SK-N-SH (cell line): ENCODE measurements around the gene OR6B1. TPM values are rescaled to one million over a fixed set of nuclear protein-coding genes. Genes with fewer than 3 reads are reported as not detected.
A peak's percentile ranks its signal among the peaks of the same experiment; 100 is the strongest.

Experiments used
- CTCF ChIA-PET: fragments of 300-600, 350-600 bp; formaldehyde crosslinking; extraction: SDS; loops from one replicate; lab custom pipeline; 2021; lab: Yijun Ruan, JAX
- POLR2A ChIA-PET: fragments of 350-600 bp; sonication (Branson Sonifier 250); formaldehyde crosslinking; extraction: SDS; loops from one replicate; lab custom pipeline; 2020; ENCODE audit warnings: antibody characterized with exemption, inconsistent platforms; lab: Yijun Ruan, JAX
- DNase-seq: peaks from one replicate; pipeline ENCODE4 v3.0.0; 2012
- H2AFZ ChIP-seq: fragments of 200-600 bp; sonication (generic); 2 replicates; pipeline ENCODE4 v1.8.1; 2016; ENCODE audit warnings: antibody characterized with exemption, mild to moderate bottlenecking, low read depth
- H3F3A ChIP-seq: fragments of 200-600 bp; sonication (generic); replicated peaks from 2 replicates; pipeline ENCODE3; 2016; ENCODE audit warnings: antibody characterized with exemption, mild to moderate bottlenecking; ENCODE audit not compliant: insufficient read depth
- H3K27ac ChIP-seq, 2 experiments: fragments of 200-500 bp in 1 of 2; fragments of 200-600 bp in 1 of 2; sonication (Bioruptor generic) in 1 of 2; sonication (generic), shearing (Covaris generic) in 1 of 2; 2 replicates each; pipeline versions ENCODE4 v1.5.1 to v1.6.1; 2014 to 2016; ENCODE audit warnings: low read depth in 2 of 2, inconsistent platforms in 1 of 2, low read length in 1 of 2, mild to moderate bottlenecking in 1 of 2, mixed read lengths in 1 of 2
- H3K27me3 ChIP-seq: fragments of 200-600 bp; sonication (generic), shearing (Covaris generic); 2 replicates; pipeline ENCODE4 v1.6.1; 2016; ENCODE audit warnings: mixed run types; ENCODE audit not compliant: insufficient read depth
- H3K36me3 ChIP-seq, 2 experiments: fragments of 200-500 bp in 1 of 2; fragments of 200-600 bp in 1 of 2; sonication (Bioruptor generic) in 1 of 2; sonication (generic) in 1 of 2; replicated peaks in 1 of 2; 2 replicates each; pipeline versions ENCODE3 to v1.5.1; 2014 to 2016; ENCODE audit warnings: low read length in 1 of 2, mild to moderate bottlenecking in 1 of 2; ENCODE audit not compliant: insufficient read depth in 2 of 2, control insufficient read depth in 1 of 2
- H3K4me1 ChIP-seq, 2 experiments: fragments of 200-500 bp in 1 of 2; fragments of 200-600 bp in 1 of 2; sonication (Bioruptor generic) in 1 of 2; sonication (generic), shearing (Covaris generic) in 1 of 2; 2 replicates each; pipeline versions ENCODE4 v1.5.1 to v1.6.1; 2014 to 2016; ENCODE audit warnings: low read depth in 1 of 2, low read length in 1 of 2, mixed run types in 1 of 2; ENCODE audit not compliant: insufficient read depth in 2 of 2, control insufficient read depth in 1 of 2
- H3K4me2 ChIP-seq: fragments of 200-600 bp; sonication (generic), shearing (Covaris generic); 2 replicates; pipeline ENCODE4 v1.6.1; 2017; ENCODE audit warnings: mixed run types
- H3K4me3 ChIP-seq, 2 experiments: fragments of 200-500 bp in 1 of 2; fragments of 200-600 bp in 1 of 2; sonication (Bioruptor generic) in 1 of 2; sonication (generic), shearing (Covaris generic) in 1 of 2; 2 replicates each; pipeline versions ENCODE4 v1.5.1 to v1.8.1; 2014 to 2016; ENCODE audit warnings: low read depth in 2 of 2, inconsistent platforms in 1 of 2, low read length in 1 of 2, mild to moderate bottlenecking in 1 of 2, mixed read lengths in 1 of 2, moderate library complexity in 1 of 2
- H3K79me2 ChIP-seq: fragments of 200-600 bp; sonication (generic); 2 replicates; pipeline ENCODE4 v1.8.1; 2017; ENCODE audit warnings: mild to moderate bottlenecking; ENCODE audit not compliant: insufficient read depth
- H3K9ac ChIP-seq: fragments of 200-600 bp; sonication (generic); 2 replicates; pipeline ENCODE4 v1.6.1; 2017; ENCODE audit warnings: mixed run types
- H3K9me2 ChIP-seq: fragments of 200-600 bp; sonication (generic); 2 replicates; pipeline ENCODE4 v1.6.1; 2017; ENCODE audit warnings: mixed run types
- H3K9me3 ChIP-seq: fragments of 200-600 bp; sonication (generic); 2 replicates; pipeline ENCODE4 v1.6.1; 2017; ENCODE audit warnings: mixed run types, mild to moderate bottlenecking, moderate library complexity
- H4K20me1 ChIP-seq: fragments of 200-600 bp; sonication (generic); 2 replicates; pipeline ENCODE4 v1.6.1; 2017; ENCODE audit warnings: mild to moderate bottlenecking, mixed run types; ENCODE audit not compliant: insufficient read depth
- CHD2 ChIP-seq: fragments of 150-350 bp; IDR thresholded peaks from 2 replicates; pipeline ENCODE4 v1.6.1; 2018; ENCODE audit warnings: low read length; ENCODE audit not compliant: partially characterized antibody
- FOSL2 ChIP-seq: IDR thresholded peaks from 2 replicates; pipeline ENCODE4 v1.4.0; 2012; ENCODE audit warnings: low read depth, mild to moderate bottlenecking, moderate library complexity, borderline replicate concordance
- FOXJ3 ChIP-seq: sonication (generic); formaldehyde crosslinking; IDR thresholded peaks from 2 replicates; pipeline ENCODE4 v1.5.1; 2020; ENCODE audit warnings: mild to moderate bottlenecking, missing genetic modification reagents
- GABPA ChIP-seq: IDR thresholded peaks from 2 replicates; pipeline ENCODE4 v1.4.0; 2012; ENCODE audit warnings: low read depth, mild to moderate bottlenecking
- JUND ChIP-seq: IDR thresholded peaks from 2 replicates; pipeline ENCODE4 v1.4.0; 2012
- MEF2A ChIP-seq: IDR thresholded peaks from 2 replicates; pipeline ENCODE4 v1.4.0; 2012; ENCODE audit warnings: low read depth, borderline replicate concordance
- NFIC ChIP-seq: IDR thresholded peaks from 2 replicates; pipeline ENCODE4 v1.4.0; 2012; ENCODE audit warnings: borderline replicate concordance
- NRF1 ChIP-seq: IDR thresholded peaks from 2 replicates; pipeline ENCODE4 v1.6.1; 2012; ENCODE audit warnings: low read depth, mild to moderate bottlenecking, low read length
- RCOR1 ChIP-seq: fragments of 150-350 bp; IDR thresholded peaks from 2 replicates; pipeline ENCODE4 v1.6.1; 2017; ENCODE audit warnings: antibody characterized with exemption, low read length
- REST ChIP-seq: IDR thresholded peaks from 2 replicates; pipeline ENCODE4 v1.6.1; 2012; ENCODE audit warnings: mild to moderate bottlenecking, low read depth, low read length, moderate library complexity
- WGBS: methylation state at CpG from one replicate; pipeline ENCODE4 v1.1.6; 2017; ENCODE audit warnings: low lambda C conversion rate; 5-methylcytosine and 5-hydroxymethylcytosine counted together
- polyA plus RNA-seq, 3 experiments: library from polyadenylated mRNA; depleted of rRNA; stranded (reverse); fragments of >200 nt; gene quantifications; 2 replicates each; pipeline ENCODE4 v1.2.3, GENCODE V29; 2012
- TF ChIP-seq, protein P1 (sequence below): IDR thresholded peaks from 2 replicates; pipeline ENCODE4 v1.4.0; 2012; ENCODE audit warnings: low read depth, borderline replicate concordance
- TF ChIP-seq, protein P2 (sequence below): fragments of 150-350 bp; IDR thresholded peaks from 2 replicates; pipeline ENCODE4 v1.6.1; 2016; ENCODE audit warnings: mild to moderate bottlenecking, low read depth, low read length
- TF ChIP-seq, protein P3 (sequence below): IDR thresholded peaks from 2 replicates; pipeline ENCODE4 v1.4.0; 2012; ENCODE audit warnings: low read depth, borderline replicate concordance

The OR6B1 gene
- polyA plus RNA-seq, 1 of the 3 experiments (the other 2 are of a cell fraction): not detected

DNA sequence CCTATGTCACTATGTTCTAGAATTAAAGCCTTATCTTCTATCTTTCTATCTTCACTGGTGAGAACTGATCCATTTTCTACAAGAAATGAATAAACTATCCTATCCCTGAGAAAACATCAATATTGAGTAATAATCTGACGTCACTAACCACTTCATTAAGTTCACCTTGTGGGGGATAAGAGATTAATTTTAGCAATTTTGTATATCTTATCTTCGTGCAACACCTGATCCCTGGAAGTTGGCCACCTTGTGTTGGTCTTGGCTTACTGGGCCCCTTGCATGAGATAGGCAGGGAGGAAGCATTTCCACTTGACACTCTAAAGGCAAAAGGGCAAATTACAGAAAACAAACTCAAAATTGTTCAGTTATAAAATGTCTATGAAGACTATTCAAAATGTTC is 20.1 kb upstream of the OR6B1 start:
- POLR2A ChIA-PET: no interaction called here
- H3K9ac ChIP-seq: no peak overlapping the region

More for the DNA sequence above, 20.1 kb upstream of the OR6B1 start:
- H3K27me3 ChIP-seq: no peaks in the 10 kb centered on the region; the same call in 1 of the 2 replicates
- no peak overlapping the region for H2AFZ ChIP-seq
- H3K27ac ChIP-seq: peak overlapping the region in 1 of 2 experiments; percentile 13; a peak in 1 of 4 replicates
- H3K4me2 ChIP-seq: no peak overlapping the region
- no peak for DNase-seq
- CTCF ChIA-PET: interaction anchor here (0.6 kb wide), 1 partner anchor 80 kb away, joined by 3 read pairs; no protein-coding TSS in a partner anchor
- H3K9me2 ChIP-seq: no peaks in the 10 kb centered on the region
- H3K4me1 ChIP-seq: peaks cover 0 to 3% of the 10 kb centered on the region in 2 experiments; a peak in 2 of 4 replicates
- H4K20me1 ChIP-seq: no peaks in the 10 kb centered on the region
- WGBS: 13% methylated on average over 2 of the region's 2 CpGs
- no peaks in the 10 kb centered on the region for H3K36me3 ChIP-seq
- H3F3A ChIP-seq: no peaks in the 10 kb centered on the region
- TF ChIP-seq MEF2A (no peak), JUND (no peak), FOSL2 (no peak), RCOR1 (no peak), CHD2 (no peak), FOXJ3 (no peak), NFIC (no peak), REST (no peak), GABPA (no peak), NRF1 (no peak)
- TF ChIP-seq, protein P1, sequence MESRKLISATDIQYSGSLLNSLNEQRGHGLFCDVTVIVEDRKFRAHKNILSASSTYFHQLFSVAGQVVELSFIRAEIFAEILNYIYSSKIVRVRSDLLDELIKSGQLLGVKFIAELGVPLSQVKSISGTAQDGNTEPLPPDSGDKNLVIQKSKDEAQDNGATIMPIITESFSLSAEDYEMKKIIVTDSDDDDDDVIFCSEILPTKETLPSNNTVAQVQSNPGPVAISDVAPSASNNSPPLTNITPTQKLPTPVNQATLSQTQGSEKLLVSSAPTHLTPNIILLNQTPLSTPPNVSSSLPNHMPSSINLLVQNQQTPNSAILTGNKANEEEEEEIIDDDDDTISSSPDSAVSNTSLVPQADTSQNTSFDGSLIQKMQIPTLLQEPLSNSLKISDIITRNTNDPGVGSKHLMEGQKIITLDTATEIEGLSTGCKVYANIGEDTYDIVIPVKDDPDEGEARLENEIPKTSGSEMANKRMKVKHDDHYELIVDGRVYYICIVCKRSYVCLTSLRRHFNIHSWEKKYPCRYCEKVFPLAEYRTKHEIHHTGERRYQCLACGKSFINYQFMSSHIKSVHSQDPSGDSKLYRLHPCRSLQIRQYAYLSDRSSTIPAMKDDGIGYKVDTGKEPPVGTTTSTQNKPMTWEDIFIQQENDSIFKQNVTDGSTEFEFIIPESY: no peak
- TF ChIP-seq, protein P2, sequence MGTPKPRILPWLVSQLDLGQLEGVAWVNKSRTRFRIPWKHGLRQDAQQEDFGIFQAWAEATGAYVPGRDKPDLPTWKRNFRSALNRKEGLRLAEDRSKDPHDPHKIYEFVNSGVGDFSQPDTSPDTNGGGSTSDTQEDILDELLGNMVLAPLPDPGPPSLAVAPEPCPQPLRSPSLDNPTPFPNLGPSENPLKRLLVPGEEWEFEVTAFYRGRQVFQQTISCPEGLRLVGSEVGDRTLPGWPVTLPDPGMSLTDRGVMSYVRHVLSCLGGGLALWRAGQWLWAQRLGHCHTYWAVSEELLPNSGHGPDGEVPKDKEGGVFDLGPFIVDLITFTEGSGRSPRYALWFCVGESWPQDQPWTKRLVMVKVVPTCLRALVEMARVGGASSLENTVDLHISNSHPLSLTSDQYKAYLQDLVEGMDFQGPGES: no peak
- TF ChIP-seq, protein P3, sequence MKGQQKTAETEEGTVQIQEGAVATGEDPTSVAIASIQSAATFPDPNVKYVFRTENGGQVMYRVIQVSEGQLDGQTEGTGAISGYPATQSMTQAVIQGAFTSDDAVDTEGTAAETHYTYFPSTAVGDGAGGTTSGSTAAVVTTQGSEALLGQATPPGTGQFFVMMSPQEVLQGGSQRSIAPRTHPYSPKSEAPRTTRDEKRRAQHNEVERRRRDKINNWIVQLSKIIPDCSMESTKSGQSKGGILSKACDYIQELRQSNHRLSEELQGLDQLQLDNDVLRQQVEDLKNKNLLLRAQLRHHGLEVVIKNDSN: no peak
- no peaks in the 10 kb centered on the region for H3K79me2 ChIP-seq
- no peaks in the 10 kb centered on the region for H3K9me3 ChIP-seq
- no peak overlapping the region for H3K4me3 ChIP-seq
